Aorta (tissue), 5 donors: ENCODE results near the gene HSPB9. TPM values are rescaled to one million over a fixed set of nuclear protein-coding genes. Genes with fewer than 3 reads are reported as not detected.
A peak's percentile ranks its signal among the peaks of the same experiment; 100 is the strongest.

Experiments used
- ATAC-seq: fragments of 200-7000 bp; cut with Tn5 transposase; one replicate; pipeline ENCODE4 v1.9.1; 2022; ENCODE audit warnings: moderate library complexity; ENCODE audit not compliant: low FRiP score
- DNase-seq, 2 donors: peaks; one replicate each; pipeline ENCODE4 v3.0.0-alpha.2; 2020
- H3K27ac ChIP-seq, 2 donors: one replicate each; pipeline ENCODE4 v1.5.1; 2013; ENCODE audit warnings: low read length in 2 of 2, mild to moderate bottlenecking in 2 of 2, moderate library complexity in 2 of 2, control low read depth in 1 of 2, inconsistent platforms in 1 of 2, low read depth in 1 of 2
- H3K27me3 ChIP-seq, 2 donors: one replicate each; pipeline ENCODE4 v1.6.1; 2013; ENCODE audit warnings: control low read depth in 1 of 2, low read length in 1 of 2, mild to moderate bottlenecking in 1 of 2, moderate library complexity in 1 of 2; ENCODE audit not compliant: insufficient read depth in 2 of 2, control insufficient read depth in 1 of 2
- H3K36me3 ChIP-seq, 2 donors: one replicate each; pipeline ENCODE4 v1.6.1; 2013; ENCODE audit warnings: control low read depth in 1 of 2, low read length in 1 of 2, mild to moderate bottlenecking in 1 of 2; ENCODE audit not compliant: insufficient read depth in 2 of 2, control insufficient read depth in 1 of 2
- H3K4me1 ChIP-seq, 2 donors: one replicate each; pipeline ENCODE4 v1.6.1; 2013; ENCODE audit warnings: low read length in 2 of 2, control low read depth in 1 of 2, mild to moderate bottlenecking in 1 of 2, moderate library complexity in 1 of 2; ENCODE audit not compliant: insufficient read depth in 2 of 2, control insufficient read depth in 1 of 2
- H3K4me3 ChIP-seq, 2 donors: one replicate each; pipeline ENCODE4 v1.5.1; 2013; ENCODE audit warnings: low read length in 2 of 2, control low read depth in 1 of 2, mild to moderate bottlenecking in 1 of 2
- H3K9me3 ChIP-seq: one replicate; pipeline ENCODE4 v1.6.1; 2013; ENCODE audit warnings: mild to moderate bottlenecking, low read length; ENCODE audit not compliant: control insufficient read depth
- WGBS, 2 donors: extraction: QIAGEN DNeasy Blood & Tissue Kit; methylation state at CpG; one replicate each; pipeline ENCODE4 v1.1.7; 2013; 5-methylcytosine and 5-hydroxymethylcytosine counted together
- intact Hi-C, 2 donors: fragments of 100-400 bp; cut with DNase I; formaldehyde crosslinking; loops; one replicate each; pipeline versions ENCODE4 v1.14.2 to v1.15.0; 2022
- polyA plus RNA-seq, 2 donors: library from polyadenylated mRNA; stranded (reverse); fragments of 200-250 nt; gene quantifications; one replicate each; pipeline ENCODE4 v1.2.3, GENCODE V29; 2013
- total RNA-seq, 2 donors: library from RNA; stranded (reverse); fragmentation: NEBNext Ultra II Directional; extraction: Animal tissue kit (Norgen Biotek cat#: 25700); gene quantifications; one replicate each; pipeline ENCODE4 v1.2.1, GENCODE V29; 2021
- donor health status: healthy with polysubstance abuse.
- donor health status: Bipolar disorder and iron deficiency.
- donor health status: DM: no; HTN: no; CAD: no.
- donor health status: DM: no; HTN: no; CAD: no.
- donor health status: DM: yes; HTN: yes; CAD: no.

HSPB9 gene
- total and polyA plus RNA-seq, 4 donors = 0.15 to 0.63 TPM; not detected in 2

DNA sequence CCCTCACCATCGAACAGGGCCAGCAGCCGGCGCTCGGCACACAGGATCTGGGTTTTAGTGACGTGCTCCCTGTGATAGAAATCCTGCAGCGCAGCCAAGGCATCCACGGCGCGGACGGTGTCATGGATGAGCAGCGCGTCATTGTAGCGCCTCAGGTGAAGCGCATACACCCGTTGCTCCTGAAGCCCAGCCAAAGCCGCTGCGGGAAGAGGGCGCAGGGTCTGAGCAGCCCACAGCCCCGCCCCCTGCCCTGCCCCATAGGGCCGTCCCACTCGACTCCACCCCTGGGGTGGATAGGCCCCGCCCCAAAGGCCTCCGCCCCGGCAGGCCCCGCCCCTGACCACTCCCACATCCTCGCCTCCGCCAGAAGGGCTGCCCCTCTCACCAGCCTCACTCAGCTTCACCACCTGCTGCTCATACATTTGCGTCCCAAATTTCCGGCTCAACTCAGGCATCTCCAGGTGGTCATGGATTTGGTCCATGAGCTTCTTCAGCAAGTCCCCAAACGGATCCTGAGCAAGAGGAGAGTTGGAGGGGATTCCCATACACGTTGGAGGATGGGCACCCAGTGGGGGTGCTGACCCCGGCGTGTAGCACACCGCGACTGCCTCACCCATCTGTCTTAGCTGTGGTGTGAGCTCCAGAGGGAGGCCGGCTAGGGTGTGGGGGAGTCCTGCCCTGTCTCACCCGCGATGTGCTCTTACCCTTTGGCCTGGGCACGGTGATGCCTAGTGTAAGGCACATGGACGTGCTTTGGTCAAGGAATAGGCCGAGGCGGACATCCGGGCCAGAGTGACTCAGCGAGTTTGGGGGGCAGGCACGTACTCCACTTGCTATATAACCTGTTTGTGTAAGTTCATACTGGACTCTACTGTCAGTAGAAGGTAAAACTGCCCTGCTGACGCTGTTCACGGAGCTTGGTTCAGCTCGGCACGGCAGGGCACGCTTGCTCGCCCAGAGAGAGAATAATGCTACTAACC lies 14.7 kb upstream of the HSPB9 start:
- no peaks in the 10 kb centered on the region for H3K4me1 ChIP-seq
- peak; percentile 62 for ATAC-seq
- H3K9me3 ChIP-seq = no peaks in the 10 kb centered on the region
- no peaks in the 10 kb centered on the region for H3K27me3 ChIP-seq
- 60 to 63% methylated on average over 48 to 51 of the region's 51 CpGs for WGBS, 2 donors
- no peaks in the 10 kb centered on the region for H3K36me3 ChIP-seq
- DNase-seq = peak; percentile 80 to 90
- H3K27ac ChIP-seq = no peak overlapping the region
- no peak overlapping the region for H3K4me3 ChIP-seq
- intact Hi-C loops = no loop called here

DNA sequence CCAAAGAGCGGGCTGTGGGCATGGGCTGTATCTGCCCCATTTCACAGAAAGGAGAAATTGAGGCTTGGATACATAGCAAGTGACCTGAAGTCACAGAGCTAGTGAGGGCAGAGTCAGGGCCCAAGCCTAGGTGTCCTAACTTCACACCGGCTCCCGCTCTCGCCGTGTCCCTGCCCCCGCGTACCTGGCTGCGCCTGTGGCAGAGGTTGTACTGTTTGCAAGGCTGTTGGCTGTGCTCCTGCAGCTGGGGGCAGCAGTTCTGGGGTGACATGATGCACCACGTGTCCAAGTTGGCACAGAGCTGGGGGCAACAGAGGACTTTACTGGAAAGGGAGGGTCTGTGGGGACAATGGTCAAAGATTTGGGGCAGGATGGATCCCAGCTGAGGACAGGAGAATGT lies 13.5 kb upstream of the HSPB9 start:
- Histone ChIP-seq H3K27me3 (no peaks in the 10 kb centered on the region), H3K4me3 (no peak overlapping the region), H3K27ac (no peak overlapping the region), H3K36me3 (no peaks in the 10 kb centered on the region), H3K4me1 (no peaks in the 10 kb centered on the region), H3K9me3 (no peaks in the 10 kb centered on the region)
- 79 to 94% methylated on average over 9 of the region's 9 CpGs for WGBS, 2 donors
- no peak for DNase-seq
- intact Hi-C loops = no loop called here
- no peak for ATAC-seq

DNA sequence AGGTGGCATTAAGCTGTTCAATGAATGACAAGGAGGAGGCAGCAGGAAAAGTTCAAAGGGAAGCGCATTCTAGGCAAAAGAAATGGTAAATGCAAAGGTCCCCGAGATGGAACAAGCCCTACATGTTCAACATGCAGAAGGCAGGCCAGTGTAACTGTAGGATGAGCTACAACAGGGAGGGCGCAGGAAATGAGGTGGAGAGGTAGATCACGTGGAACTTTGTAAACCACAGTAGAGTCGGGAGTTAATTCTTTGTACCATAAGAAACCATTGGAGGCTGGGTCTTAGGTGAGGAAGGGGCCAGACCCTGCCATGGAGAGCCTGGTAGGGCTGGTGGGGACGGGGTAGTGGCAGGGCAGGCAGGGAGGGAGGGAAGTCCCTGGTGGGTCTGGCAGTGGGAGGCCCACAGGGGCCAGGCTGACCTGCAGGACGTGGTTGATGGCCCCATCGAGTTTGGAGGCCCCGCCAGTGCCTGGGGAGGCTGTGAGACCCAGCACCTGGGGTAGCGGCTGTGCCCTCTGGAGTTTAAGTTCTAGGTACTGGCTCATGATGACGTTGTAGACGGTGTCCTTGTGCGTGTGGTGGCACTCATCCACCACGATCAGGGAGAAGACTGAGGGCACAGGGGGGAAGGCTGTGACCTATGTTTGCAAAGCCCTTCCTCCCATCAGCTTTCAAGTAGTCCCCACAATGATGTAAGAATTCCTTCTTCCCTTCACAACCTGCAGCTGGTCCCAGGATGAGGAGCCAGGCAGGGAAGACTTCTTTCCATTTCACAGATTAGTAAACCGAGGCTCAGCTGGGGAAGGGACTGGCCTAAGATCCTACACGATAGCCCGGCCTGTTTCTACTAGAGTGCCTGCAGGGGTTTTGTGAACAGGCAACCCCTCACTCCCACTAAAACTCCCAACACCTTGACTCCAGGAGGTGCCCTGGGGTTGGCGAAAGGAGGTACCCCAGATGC lies 12.0 kb upstream of the HSPB9 start:
- H3K27me3 ChIP-seq = no peaks in the 10 kb centered on the region
- 90 to 91% methylated on average over 18 of the region's 18 CpGs for WGBS, 2 donors
- H3K4me1 ChIP-seq = no peaks in the 10 kb centered on the region
- no peak overlapping the region for H3K4me3 ChIP-seq
- no peaks in the 10 kb centered on the region for H3K36me3 ChIP-seq
- DNase-seq (no peak), ATAC-seq (no peak)
- intact Hi-C loops = loop anchor here in 1 of 2 donors (5.0 kb wide), 1 partner anchor 143 kb away; the partner anchor contains the start of gene CNP
- H3K9me3 ChIP-seq = no peaks in the 10 kb centered on the region
- no peak overlapping the region for H3K27ac ChIP-seq

DNA sequence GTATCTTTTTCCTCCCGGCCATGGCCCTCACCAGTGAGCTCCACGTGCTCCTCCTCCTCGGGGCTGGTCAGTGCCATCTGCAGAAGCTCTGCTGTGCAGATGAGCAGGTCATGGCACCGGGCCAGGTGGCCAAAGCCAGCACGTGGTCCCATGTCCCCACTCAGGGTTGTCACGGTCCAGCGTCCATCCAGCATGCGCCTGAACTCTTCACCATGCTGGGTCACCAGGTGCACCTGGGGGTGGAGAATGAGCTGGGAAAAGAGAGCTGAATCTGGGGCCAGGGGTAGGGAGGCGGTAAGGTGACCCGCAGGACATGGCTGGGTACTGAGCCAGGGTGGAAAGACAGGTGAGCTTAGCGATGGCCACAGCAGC lies 11.4 kb upstream of the HSPB9 start:
- no peaks in the 10 kb centered on the region for H3K9me3 ChIP-seq
- no peak for ATAC-seq
- H3K27me3 ChIP-seq = no peaks in the 10 kb centered on the region
- H3K27ac ChIP-seq = peak overlapping the region in 1 of 2 donors; percentile 87
- no peaks in the 10 kb centered on the region for H3K36me3 ChIP-seq
- 91% methylated on average over 11 of the region's 11 CpGs for WGBS, 2 donors
- no peak for DNase-seq
- intact Hi-C loops = loop anchor here in 1 of 2 donors (5.0 kb wide), 1 partner anchor 144 kb away; the partner anchor contains the start of gene CNP
- no peaks in the 10 kb centered on the region for H3K4me1 ChIP-seq
- H3K4me3 ChIP-seq = no peak overlapping the region

DNA sequence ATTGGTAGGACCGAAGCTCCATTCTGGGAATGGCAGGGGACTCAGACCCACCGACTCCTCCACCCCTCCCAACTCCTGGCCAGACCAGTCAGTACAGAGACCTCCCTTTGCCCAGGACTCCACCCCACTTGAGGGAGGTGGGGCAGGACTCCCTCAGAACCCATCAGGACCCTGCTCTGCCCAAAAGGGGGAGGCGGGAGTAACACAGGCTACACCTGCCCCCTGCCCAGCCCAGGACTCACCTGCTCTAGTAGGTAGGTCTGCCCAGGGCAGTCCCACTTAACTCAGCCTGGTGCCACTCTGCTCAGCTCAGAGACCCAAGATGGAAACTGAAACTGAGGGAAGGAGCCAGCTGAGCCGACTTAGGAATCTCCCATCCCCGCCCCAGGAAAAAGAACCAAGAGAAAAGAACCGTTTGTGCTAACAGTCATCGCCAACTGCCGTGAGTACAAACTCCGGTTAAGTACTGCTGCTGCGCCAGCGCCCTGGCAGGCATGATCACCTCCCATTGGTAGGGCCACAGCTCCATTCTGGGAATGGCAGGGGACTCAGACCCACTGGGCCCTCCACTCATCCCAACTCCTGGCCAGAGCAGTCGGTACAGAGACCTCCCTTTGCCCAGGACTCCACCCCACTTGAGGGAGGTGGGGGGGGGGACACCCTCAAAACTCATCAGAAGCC lies 10.6 kb upstream of the HSPB9 start:
- intact Hi-C loops = loop anchor here in 1 of 2 donors (5.0 kb wide), 1 partner anchor 145 kb away; the partner anchor contains the start of gene CNP
- ATAC-seq (peak; percentile 66), DNase-seq (peak in 1 of 2 donors; percentile 62)
- Histone ChIP-seq H3K9me3 (no peaks in the 10 kb centered on the region), H3K27ac (peak overlapping the region; percentile 61 to 87), H3K36me3 (no peaks in the 10 kb centered on the region), H3K4me3 (peak overlapping the region; percentile 44 to 56), H3K4me1 (no peaks in the 10 kb centered on the region), H3K27me3 (no peaks in the 10 kb centered on the region)
- WGBS, 2 donors = 14 to 17% methylated on average over 12 of the region's 12 CpGs

DNA sequence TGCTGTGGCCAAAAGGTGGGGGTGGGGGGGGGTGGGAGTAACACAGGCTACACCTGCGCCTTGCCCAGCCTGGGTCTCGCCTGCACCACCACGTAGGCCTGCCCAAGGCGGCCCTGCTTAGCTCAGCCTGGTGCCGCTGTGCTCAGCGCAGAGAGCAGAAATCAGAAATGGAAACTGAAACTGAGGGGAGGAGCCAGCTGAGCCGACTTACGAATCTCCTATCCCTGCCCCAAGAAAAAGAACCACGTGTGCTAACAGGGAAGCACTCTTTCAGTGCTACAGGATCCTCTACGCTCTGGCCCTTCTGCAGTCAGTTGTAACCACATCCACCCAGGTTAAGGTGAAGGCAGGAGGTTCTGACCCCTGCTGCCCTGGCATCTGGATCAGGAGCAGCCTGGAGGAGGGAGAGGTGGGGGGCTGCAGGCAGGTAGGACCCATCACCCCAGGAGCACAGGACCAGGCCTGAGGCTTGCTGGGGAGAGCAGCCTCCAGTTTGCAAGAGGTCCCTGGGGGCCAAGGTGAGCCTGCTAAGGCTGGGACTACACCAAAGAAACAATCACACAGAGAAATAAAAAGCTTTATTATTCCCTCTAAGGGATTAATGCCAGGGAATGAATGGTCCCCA lies 9.9 kb upstream of the HSPB9 start, which contains the start of gene DHX58:
DHX58 (minus strand) TSS at position 163 of the 625 bp plus-strand sequence. CDS start 822 bp downstream, outside the sequence.
- WGBS, 2 donors = 3% methylated on average over 10 of the region's 10 CpGs
- intact Hi-C loops = loop anchor here in 1 of 2 donors (5.0 kb wide), 1 partner anchor 145 kb away; the partner anchor contains the start of gene CNP
- peak; percentile 90 for ATAC-seq
- Histone ChIP-seq H3K4me3 (peak within 1 kb of the TSS; percentile 44 to 56), H3K27me3 (no peaks in the 10 kb centered on the region), H3K9me3 (no peaks in the 10 kb centered on the region), H3K27ac (peak within 1 kb of the TSS; percentile 61 to 87), H3K36me3 (no peaks in the 10 kb centered on the region), H3K4me1 (no peaks in the 10 kb centered on the region)
- DNase-seq = peak in 1 of 2 donors; percentile 83

DNA sequence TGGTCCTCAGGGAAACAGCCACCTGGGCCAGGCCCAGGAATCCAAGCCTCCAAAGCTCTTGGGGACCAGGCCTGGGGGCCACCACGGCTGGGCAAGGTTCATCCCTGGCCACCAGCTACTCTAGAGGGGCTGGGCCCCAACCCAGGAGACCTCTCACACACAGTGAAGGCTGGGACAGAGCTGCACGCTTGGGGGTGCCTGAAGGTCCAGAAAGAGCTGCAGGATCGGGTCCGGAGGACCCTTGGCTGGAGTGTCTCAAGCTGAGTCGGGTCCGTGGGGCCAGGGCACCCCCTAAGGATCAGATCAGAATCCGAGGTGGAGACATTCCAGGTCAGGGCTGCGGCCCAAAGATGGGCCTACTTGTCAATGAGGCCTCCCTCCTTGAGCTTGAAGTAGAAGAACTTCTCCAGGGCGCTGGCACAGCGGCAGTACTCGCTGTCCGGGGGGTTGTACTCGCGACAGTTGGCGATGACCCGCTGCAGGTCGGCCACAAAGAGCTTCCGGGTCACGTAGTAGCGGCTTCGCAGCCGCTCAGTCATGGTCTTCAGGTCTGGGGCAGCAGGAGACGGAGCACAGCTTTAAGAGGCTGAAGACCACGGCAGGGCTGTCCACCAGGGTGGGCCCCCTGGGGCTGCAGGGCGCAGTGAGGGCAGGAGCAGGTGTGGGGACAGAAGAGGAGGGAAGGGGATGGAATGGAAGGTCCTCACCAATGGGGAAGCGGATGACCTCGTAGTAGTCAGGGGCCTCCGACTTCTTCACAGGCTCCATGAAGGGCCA lies 9.1 kb upstream of the HSPB9 start:
- peak overlapping the region in 1 of 2 donors; percentile 68 for H3K27ac ChIP-seq
- WGBS, 2 donors = 86 to 87% methylated on average over 28 of the region's 28 CpGs
- no peaks in the 10 kb centered on the region for H3K27me3 ChIP-seq
- DNase-seq (no peak), ATAC-seq (no peak)
- no peaks in the 10 kb centered on the region for H3K36me3 ChIP-seq
- intact Hi-C loops = loop anchor here in 1 of 2 donors (5.0 kb wide), 1 partner anchor 146 kb away; the partner anchor contains the start of gene CNP
- no peaks in the 10 kb centered on the region for H3K4me1 ChIP-seq
- H3K4me3 ChIP-seq = no peak overlapping the region
- H3K9me3 ChIP-seq = no peaks in the 10 kb centered on the region
